HEK293 (cell line): ENCODE data around the gene OLIG1.

Experiments
- CTCF ChIA-PET: fragments of 350-600 bp; formaldehyde crosslinking; extraction: SDS; loops from one replicate; lab custom pipeline; 2021; ENCODE audit warnings: antibody characterized with exemption; lab: Yijun Ruan, JAX
- POLR2A ChIA-PET: fragments of 300-600 bp; formaldehyde crosslinking; extraction: SDS; loops from one replicate; lab custom pipeline; 2020; ENCODE audit warnings: antibody characterized with exemption, inconsistent platforms; lab: Yijun Ruan, JAX
- H3K27ac ChIP-seq: fragments of 200-500 bp; sonication (Bioruptor generic); 2 replicates; pipeline ENCODE4 v1.5.1; 2014; ENCODE audit warnings: low read depth, low read length, control low read depth, inconsistent platforms; ENCODE audit errors: extremely low read depth
- H3K36me3 ChIP-seq, 2 experiments: fragments of 200-500 bp in 1 of 2; sonication (Bioruptor generic) in 1 of 2; 1 replicate in 1 of 2; 2 replicates in 1 of 2; pipeline ENCODE4 v1.5.1; 2014 to 2017; ENCODE audit warnings: inconsistent platforms in 2 of 2, low read length in 2 of 2; ENCODE audit not compliant: control insufficient read depth in 2 of 2, insufficient read depth in 1 of 2
- H3K4me1 ChIP-seq: fragments of 200-500 bp; sonication (Bioruptor generic); 2 replicates; pipeline ENCODE4 v1.5.1; 2014; ENCODE audit warnings: mild to moderate bottlenecking, low read length, inconsistent platforms; ENCODE audit not compliant: control insufficient read depth, insufficient read depth
- H3K4me3 ChIP-seq: 2 replicates; pipeline ENCODE4 v1.5.1; 2011; ENCODE audit warnings: low read depth, mild to moderate bottlenecking, control low read depth, low read length, moderate library complexity
- H3K9me3 ChIP-seq: fragments of 200-500 bp; sonication (Bioruptor generic); 2 replicates; pipeline ENCODE4 v1.5.1; 2014; ENCODE audit warnings: low read depth, low read length, inconsistent platforms; ENCODE audit not compliant: control insufficient read depth, insufficient read depth
- HOXC10 ChIP-seq: sonication (generic); formaldehyde crosslinking; IDR thresholded peaks from 2 replicates; pipeline ENCODE4 v1.8.1; 2023; ENCODE audit warnings: mild to moderate bottlenecking, missing genetic modification reagents
- KLF7 ChIP-seq: fragments of 450-650 bp; formaldehyde crosslinking; IDR thresholded peaks from 2 replicates; pipeline ENCODE4 v1.5.1; 2016; ENCODE audit warnings: missing biosample characterization, missing genetic modification characterization, borderline replicate concordance
- REST ChIP-seq: fragments of 450-650 bp; formaldehyde crosslinking; IDR thresholded peaks from 2 replicates; pipeline ENCODE4 v1.5.1; 2016; ENCODE audit warnings: missing biosample characterization, missing genetic modification characterization
- SALL2 ChIP-seq: fragments of 450-650 bp; formaldehyde crosslinking; IDR thresholded peaks from 2 replicates; pipeline ENCODE4 v1.5.0; 2017; ENCODE audit warnings: missing biosample characterization, mild to moderate bottlenecking, missing genetic modification characterization, borderline replicate concordance
- SP7 ChIP-seq: fragments of 450-650 bp; formaldehyde crosslinking; IDR thresholded peaks from 2 replicates; pipeline ENCODE4 v1.5.1; 2016; ENCODE audit warnings: missing biosample characterization, missing genetic modification characterization
- ZFP3 ChIP-seq: fragments of 450-650 bp; formaldehyde crosslinking; IDR thresholded peaks from 2 replicates; pipeline ENCODE4 v1.5.1; 2016; ENCODE audit warnings: low read depth, missing biosample characterization, missing genetic modification characterization
- ZNF10 ChIP-seq: fragments of 450-650 bp; formaldehyde crosslinking; IDR thresholded peaks from 2 replicates; pipeline ENCODE4 v1.5.1; 2017; ENCODE audit warnings: missing biosample characterization, missing genetic modification characterization
- ZNF121 ChIP-seq: fragments of 450-650 bp; formaldehyde crosslinking; IDR thresholded peaks from 2 replicates; pipeline ENCODE4 v1.5.1; 2016; ENCODE audit warnings: missing biosample characterization, missing genetic modification characterization
- ZNF157 ChIP-seq: fragments of 450-650 bp; formaldehyde crosslinking; IDR thresholded peaks from 2 replicates; pipeline ENCODE4 v1.5.1; 2016; ENCODE audit warnings: missing biosample characterization, missing genetic modification characterization
- ZNF248 ChIP-seq: fragments of 450-650 bp; formaldehyde crosslinking; IDR thresholded peaks from 2 replicates; pipeline ENCODE4 v1.5.1; 2017; ENCODE audit warnings: missing biosample characterization, missing genetic modification characterization
- ZNF311 ChIP-seq: fragments of 450-650 bp; formaldehyde crosslinking; IDR thresholded peaks from 2 replicates; pipeline ENCODE4 v1.5.1; 2017; ENCODE audit warnings: missing biosample characterization, missing genetic modification characterization, borderline replicate concordance
- ZNF354C ChIP-seq: fragments of 450-650 bp; formaldehyde crosslinking; IDR thresholded peaks from 2 replicates; pipeline ENCODE4 v1.5.1; 2016; ENCODE audit warnings: missing biosample characterization, missing genetic modification characterization, low read depth, borderline replicate concordance
- ZNF548 ChIP-seq: fragments of 450-650 bp; formaldehyde crosslinking; IDR thresholded peaks from 2 replicates; pipeline ENCODE4 v1.5.1; 2016; ENCODE audit warnings: missing biosample characterization, missing genetic modification characterization
- ZNF549 ChIP-seq: fragments of 450-650 bp; IDR thresholded peaks from 2 replicates; pipeline ENCODE4 v1.5.1; 2018; ENCODE audit warnings: missing biosample characterization, missing genetic modification characterization, mild to moderate bottlenecking, inconsistent platforms, moderate library complexity
- ZNF626 ChIP-seq: fragments of 450-650 bp; sonication (Bioruptor Pico); formaldehyde crosslinking; IDR thresholded peaks from 2 replicates; pipeline ENCODE4 v1.5.1; 2018; ENCODE audit warnings: missing biosample characterization, missing genetic modification characterization, inconsistent platforms
- ZNF660 ChIP-seq: fragments of 450-650 bp; IDR thresholded peaks from 2 replicates; pipeline ENCODE4 v1.5.1; 2018; ENCODE audit warnings: missing biosample characterization, mild to moderate bottlenecking, missing genetic modification characterization
- ZNF76 ChIP-seq: fragments of 450-650 bp; formaldehyde crosslinking; IDR thresholded peaks from 2 replicates; pipeline ENCODE4; 2016; ENCODE audit warnings: low read depth, missing biosample characterization, missing genetic modification characterization, borderline replicate concordance
- ZNF830 ChIP-seq: fragments of 450-650 bp; IDR thresholded peaks from 2 replicates; pipeline ENCODE4 v1.5.0; 2018; ENCODE audit warnings: missing biosample characterization, missing genetic modification characterization, low read depth, mild to moderate bottlenecking, moderate library complexity
- TF ChIP-seq, protein P1 (sequence below): fragments of 450-650 bp; formaldehyde crosslinking; IDR thresholded peaks from 2 replicates; pipeline ENCODE4 v1.5.1; 2016; ENCODE audit warnings: missing biosample characterization, missing genetic modification characterization, borderline replicate concordance
- TF ChIP-seq, protein P2 (sequence below): fragments of 450-650 bp; formaldehyde crosslinking; optimal IDR thresholded peaks from 2 replicates; pipeline ENCODE3; 2016; ENCODE audit warnings: missing biosample characterization, mild to moderate bottlenecking, missing genetic modification characterization
- TF ChIP-seq, protein P3 (sequence below): fragments of 450-650 bp; formaldehyde crosslinking; IDR thresholded peaks from 2 replicates; pipeline ENCODE4 v1.5.1; 2017; ENCODE audit warnings: missing biosample characterization, missing genetic modification characterization
- TF ChIP-seq, protein P4 (sequence below): fragments of 450-650 bp; formaldehyde crosslinking; IDR thresholded peaks from 2 replicates; pipeline ENCODE4 v1.5.1; 2016; ENCODE audit warnings: missing biosample characterization, missing genetic modification characterization
- TF ChIP-seq, protein P5 (sequence below): fragments of 450-650 bp; formaldehyde crosslinking; IDR thresholded peaks from 2 replicates; pipeline ENCODE4 v1.5.1; 2016; ENCODE audit warnings: missing biosample characterization, missing genetic modification characterization

Gene OLIG1

GRCh38 chr21:33071770-33072306, 1.9 kb downstream of the OLIG1 start:
- CTCF ChIA-PET, result interaction anchor here (0.6 to 0.8 kb wide), 3 partner anchors 56 to 173 kb away, joined by 3 read pairs; no protein-coding TSS in a partner anchor
- no peak overlapping the region for H3K4me3 ChIP-seq
- no peaks in the 10 kb centered on the region for H3K9me3 ChIP-seq
- no peak for TF ChIP-seq SALL2
- no peak for TF ChIP-seq ZNF157
- TF ChIP-seq, protein P1, sequence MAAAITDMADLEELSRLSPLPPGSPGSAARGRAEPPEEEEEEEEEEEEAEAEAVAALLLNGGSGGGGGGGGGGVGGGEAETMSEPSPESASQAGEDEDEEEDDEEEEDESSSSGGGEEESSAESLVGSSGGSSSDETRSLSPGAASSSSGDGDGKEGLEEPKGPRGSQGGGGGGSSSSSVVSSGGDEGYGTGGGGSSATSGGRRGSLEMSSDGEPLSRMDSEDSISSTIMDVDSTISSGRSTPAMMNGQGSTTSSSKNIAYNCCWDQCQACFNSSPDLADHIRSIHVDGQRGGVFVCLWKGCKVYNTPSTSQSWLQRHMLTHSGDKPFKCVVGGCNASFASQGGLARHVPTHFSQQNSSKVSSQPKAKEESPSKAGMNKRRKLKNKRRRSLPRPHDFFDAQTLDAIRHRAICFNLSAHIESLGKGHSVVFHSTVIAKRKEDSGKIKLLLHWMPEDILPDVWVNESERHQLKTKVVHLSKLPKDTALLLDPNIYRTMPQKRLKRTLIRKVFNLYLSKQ (tag by site-specific recombination), result no peak
- TF ChIP-seq ZNF354C (tag by site-specific recombination), result no peak
- TF ChIP-seq HOXC10 (CRISPR knock-in tag), result no peak
- TF ChIP-seq ZNF830 (tag by site-specific recombination), result no peak
- TF ChIP-seq ZNF311 (tag by site-specific recombination), result no peak
- TF ChIP-seq ZNF549, result no peak
- no peak for TF ChIP-seq ZNF121 (tag by site-specific recombination)
- no peak for TF ChIP-seq ZNF248 (tag by site-specific recombination)
- TF ChIP-seq ZNF660 (tag by site-specific recombination), result no peak
- TF ChIP-seq, protein P2, sequence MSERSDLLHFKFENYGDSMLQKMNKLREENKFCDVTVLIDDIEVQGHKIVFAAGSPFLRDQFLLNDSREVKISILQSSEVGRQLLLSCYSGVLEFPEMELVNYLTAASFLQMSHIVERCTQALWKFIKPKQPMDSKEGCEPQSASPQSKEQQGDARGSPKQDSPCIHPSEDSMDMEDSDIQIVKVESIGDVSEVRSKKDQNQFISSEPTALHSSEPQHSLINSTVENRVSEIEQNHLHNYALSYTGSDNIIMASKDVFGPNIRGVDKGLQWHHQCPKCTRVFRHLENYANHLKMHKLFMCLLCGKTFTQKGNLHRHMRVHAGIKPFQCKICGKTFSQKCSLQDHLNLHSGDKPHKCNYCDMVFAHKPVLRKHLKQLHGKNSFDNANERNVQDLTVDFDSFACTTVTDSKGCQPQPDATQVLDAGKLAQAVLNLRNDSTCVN (tag by site-specific recombination), result no peak
- TF ChIP-seq, protein P3, sequence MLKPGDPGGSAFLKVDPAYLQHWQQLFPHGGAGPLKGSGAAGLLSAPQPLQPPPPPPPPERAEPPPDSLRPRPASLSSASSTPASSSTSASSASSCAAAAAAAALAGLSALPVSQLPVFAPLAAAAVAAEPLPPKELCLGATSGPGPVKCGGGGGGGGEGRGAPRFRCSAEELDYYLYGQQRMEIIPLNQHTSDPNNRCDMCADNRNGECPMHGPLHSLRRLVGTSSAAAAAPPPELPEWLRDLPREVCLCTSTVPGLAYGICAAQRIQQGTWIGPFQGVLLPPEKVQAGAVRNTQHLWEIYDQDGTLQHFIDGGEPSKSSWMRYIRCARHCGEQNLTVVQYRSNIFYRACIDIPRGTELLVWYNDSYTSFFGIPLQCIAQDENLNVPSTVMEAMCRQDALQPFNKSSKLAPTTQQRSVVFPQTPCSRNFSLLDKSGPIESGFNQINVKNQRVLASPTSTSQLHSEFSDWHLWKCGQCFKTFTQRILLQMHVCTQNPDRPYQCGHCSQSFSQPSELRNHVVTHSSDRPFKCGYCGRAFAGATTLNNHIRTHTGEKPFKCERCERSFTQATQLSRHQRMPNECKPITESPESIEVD (tag by site-specific recombination), result no peak
- no peak for TF ChIP-seq ZFP3 (tag by site-specific recombination)
- no peak for TF ChIP-seq ZNF10
- no peak for TF ChIP-seq KLF7
- H3K36me3 ChIP-seq, result no peaks in the 10 kb centered on the region
- POLR2A ChIA-PET, result interaction anchor here (1.4 kb wide), 1 partner anchor 8 kb away, joined by 3 read pairs; no protein-coding TSS in a partner anchor
- peaks cover 4% of the 10 kb centered on the region; the same call in 1 of the 2 replicates for H3K4me1 ChIP-seq
- no peak overlapping the region for H3K27ac ChIP-seq

DNA sequence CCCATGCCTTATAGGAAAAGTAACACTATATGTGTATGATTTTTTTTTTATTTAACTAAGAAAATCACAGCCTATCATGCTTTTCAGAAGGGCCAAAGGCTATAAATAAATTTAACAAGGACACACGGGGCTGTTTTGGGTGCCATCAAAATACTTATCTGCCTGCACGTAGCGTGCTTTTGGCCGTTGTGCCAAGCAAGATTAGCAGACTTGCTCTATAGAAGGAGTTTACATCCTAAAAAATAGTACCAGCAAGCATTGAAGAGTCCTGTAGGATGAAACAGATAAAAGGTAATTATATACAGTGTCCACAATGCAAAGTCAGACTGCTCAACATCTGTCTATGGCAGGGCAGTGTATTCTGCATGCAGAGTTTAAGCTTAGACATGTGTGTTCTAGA, 3.7 kb downstream of the OLIG1 start:
- H3K27ac ChIP-seq, result no peak overlapping the region
- CTCF ChIA-PET, result interaction anchor here (0.8 to 1.3 kb wide), 3 partner anchors 19 to 79 kb away, joined by 3 to 7 read pairs (median 4); no protein-coding TSS in a partner anchor
- POLR2A ChIA-PET, result no interaction called here
- TF ChIP-seq, protein P4, sequence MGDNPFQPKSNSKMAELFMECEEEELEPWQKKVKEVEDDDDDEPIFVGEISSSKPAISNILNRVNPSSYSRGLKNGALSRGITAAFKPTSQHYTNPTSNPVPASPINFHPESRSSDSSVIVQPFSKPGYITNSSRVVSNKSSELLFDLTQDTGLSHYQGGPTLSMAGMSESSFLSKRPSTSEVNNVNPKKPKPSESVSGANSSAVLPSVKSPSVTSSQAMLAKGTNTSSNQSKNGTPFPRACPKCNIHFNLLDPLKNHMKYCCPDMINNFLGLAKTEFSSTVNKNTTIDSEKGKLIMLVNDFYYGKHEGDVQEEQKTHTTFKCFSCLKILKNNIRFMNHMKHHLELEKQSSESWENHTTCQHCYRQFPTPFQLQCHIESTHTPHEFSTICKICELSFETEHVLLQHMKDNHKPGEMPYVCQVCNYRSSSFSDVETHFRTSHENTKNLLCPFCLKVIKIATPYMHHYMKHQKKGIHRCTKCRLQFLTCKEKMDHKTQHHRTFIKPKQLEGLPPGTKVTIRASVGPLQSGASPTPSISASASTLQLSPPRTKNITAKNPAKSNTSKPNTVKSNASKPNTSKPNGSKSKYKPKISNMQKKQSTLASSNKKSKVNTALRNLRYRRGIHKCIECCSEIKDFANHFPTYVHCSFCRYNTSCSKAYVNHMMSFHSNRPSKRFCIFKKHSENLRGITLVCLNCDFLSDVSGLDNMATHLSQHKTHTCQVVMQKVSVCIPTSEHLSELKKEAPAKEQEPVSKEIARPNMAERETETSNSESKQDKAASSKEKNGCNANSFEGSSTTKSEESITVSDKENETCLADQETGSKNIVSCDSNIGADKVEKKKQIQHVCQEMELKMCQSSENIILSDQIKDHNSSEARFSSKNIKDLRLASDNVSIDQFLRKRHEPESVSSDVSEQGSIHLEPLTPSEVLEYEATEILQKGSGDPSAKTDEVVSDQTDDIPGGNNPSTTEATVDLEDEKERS (tag by site-specific recombination), result no peak
- TF ChIP-seq SP7 (tag by site-specific recombination) (no peak), ZNF626 (no peak), REST (tag by site-specific recombination) (no peak), ZNF76 (no peak), ZNF548 (tag by site-specific recombination) (no peak), ZNF248 (tag by site-specific recombination) (no peak)
- TF ChIP-seq, protein P5, sequence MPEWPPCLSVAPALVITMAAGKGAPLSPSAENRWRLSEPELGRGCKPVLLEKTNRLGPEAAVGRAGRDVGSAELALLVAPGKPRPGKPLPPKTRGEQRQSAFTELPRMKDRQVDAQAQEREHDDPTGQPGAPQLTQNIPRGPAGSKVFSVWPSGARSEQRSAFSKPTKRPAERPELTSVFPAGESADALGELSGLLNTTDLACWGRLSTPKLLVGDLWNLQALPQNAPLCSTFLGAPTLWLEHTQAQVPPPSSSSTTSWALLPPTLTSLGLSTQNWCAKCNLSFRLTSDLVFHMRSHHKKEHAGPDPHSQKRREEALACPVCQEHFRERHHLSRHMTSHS (tag by site-specific recombination), result no peak

More for the DNA sequence above, 3.7 kb downstream of the OLIG1 start:
- Histone ChIP-seq H3K4me1 (peaks cover 4% of the 10 kb centered on the region; the same call in 1 of the 2 replicates), H3K36me3 (no peaks in the 10 kb centered on the region), H3K4me3 (no peak overlapping the region), H3K9me3 (no peaks in the 10 kb centered on the region)
